GM18519 (cell line): ENCODE data around the gene IL36A.

Source experiments
- ATAC-seq: cut with Tn5 transposase; IDR thresholded peaks from one replicate; pipeline ENCODE4 v1.9.1; 2021; ENCODE audit warnings: mild to moderate bottlenecking, moderate library complexity; ENCODE audit not compliant: unreplicated experiment, low FRiP score

Gene IL36A

GRCh38 chr2:113005030-113005509 is at the start of gene IL36A:
Gene IL36A, plus strand, starts transcription at chr2:113005459. Its CDS starts 413 bp downstream, at chr2:113005872.
- ATAC-seq: no peak

- ATAC-seq: no peak
These were observed 47.7 kb upstream of the IL36A start for GRCh38 chr2:112957511-112957910.

- ATAC-seq: no peak
These were observed 46.7 kb upstream of the IL36A start for GRCh38 chr2:112958428-112959108.

- ATAC-seq: no peak
These were observed 46.0 kb upstream of the IL36A start for GRCh38 chr2:112959109-112959812.

- ATAC-seq: no peak
These were observed 44.9 kb upstream of the IL36A start for GRCh38 chr2:112960230-112960825.

GRCh38 chr2:112962308-112963175 is 42.7 kb upstream of the IL36A start:
- ATAC-seq: no peak

GRCh38 chr2:112967023-112967422 is 38.2 kb upstream of the IL36A start:
- ATAC-seq: no peak

- no peak for ATAC-seq
These were observed 32.7 kb upstream of the IL36A start for GRCh38 chr2:112972423-112973086.

- no peak for ATAC-seq
These were observed 32.1 kb upstream of the IL36A start for GRCh38 chr2:112973156-112973555.

GRCh38 chr2:112977559-112978056 is 27.7 kb upstream of the IL36A start, which contains the start of gene IL36G:
Gene IL36G, plus strand, starts transcription at chr2:112978006. Its CDS starts 633 bp downstream, at chr2:112978639.
- no peak for ATAC-seq

GRCh38 chr2:112979731-112980130 is 25.5 kb upstream of the IL36A start:
- ATAC-seq: no peak

GRCh38 chr2:112980537-112980936 is 24.7 kb upstream of the IL36A start:
- ATAC-seq: no peak

GRCh38 chr2:112985090-112985489 is 20.2 kb upstream of the IL36A start:
- no peak for ATAC-seq

GRCh38 chr2:112989611-112990010 is 15.6 kb upstream of the IL36A start:
- no peak for ATAC-seq

GRCh38 chr2:112993831-112994230 is 11.4 kb upstream of the IL36A start:
- ATAC-seq: no peak

GRCh38 chr2:112994648-112995047 is 10.6 kb upstream of the IL36A start:
- ATAC-seq: no peak

GRCh38 chr2:112995346-112995920 is 9.8 kb upstream of the IL36A start:
- ATAC-seq: no peak

- ATAC-seq: no peak
These were observed 8.6 kb upstream of the IL36A start for GRCh38 chr2:112996635-112997034.

GRCh38 chr2:112997151-112997550 is 8.1 kb upstream of the IL36A start:
- ATAC-seq: no peak
